Hepatocyte (in vitro differentiated cells): ENCODE measurements around the gene SEMA4G.

Experiments used
- CTCF ChIP-seq: fragments of 200-600 bp; sonication (generic); IDR thresholded peaks from 2 replicates; pipeline ENCODE4 v1.5.1; 2016; ENCODE audit warnings: antibody characterized with exemption, mild to moderate bottlenecking; ENCODE audit not compliant: poor library complexity
- EZH2phosphoT487 ChIP-seq: fragments of 200-600 bp; sonication (generic); IDR thresholded peaks from one replicate; pipeline ENCODE4 v1.6.1; 2018; ENCODE audit warnings: antibody characterized with exemption, mild to moderate bottlenecking, low read depth, moderate library complexity; ENCODE audit not compliant: unreplicated experiment, severe bottlenecking

- TF ChIP-seq CTCF = no peak
- no peak for TF ChIP-seq EZH2phosphoT487
Observed at GRCh38 chr10:100943508-100943907, 25.8 kb upstream of the SEMA4G start.
